ENCODE data around the gene CAST.

CAST gene

GRCh38 chr5:96709152-96709821, 47.1 kb downstream of the CAST start:
- DNase-seq (ENCODE audit: insufficient read length, low spot score) (no peak), FAIRE-seq (no peak)

GRCh38 chr5:96712100-96712746, 50.0 kb downstream of the CAST start:
- DNase-seq (ENCODE audit: insufficient read length, low spot score): no peak
- no peak for FAIRE-seq

GRCh38 chr5:96714450-96714849, 52.3 kb downstream of the CAST start:
- DNase-seq (ENCODE audit: insufficient read length, low spot score): no peak
- no peak for FAIRE-seq

GRCh38 chr5:96714951-96715451, 52.8 kb downstream of the CAST start:
- peak; percentile 42 for FAIRE-seq
- no peak for DNase-seq (ENCODE audit: insufficient read length, low spot score)

- no peak for DNase-seq (ENCODE audit: insufficient read length, low spot score)
- FAIRE-seq: no peak
Measured at GRCh38 chr5:96716007-96716406, 53.8 kb downstream of the CAST start.

- FAIRE-seq: peak; percentile 18
Measured at GRCh38 chr5:96716716-96717115, 54.5 kb downstream of the CAST start.

GRCh38 chr5:96717874-96718273, 55.7 kb downstream of the CAST start:
- FAIRE-seq (no peak), DNase-seq (ENCODE audit: insufficient read length, low spot score) (no peak)

More at GRCh38 chr5:96716716-96717115, 54.5 kb downstream of the CAST start:
- no peak for DNase-seq (ENCODE audit: insufficient read length, low spot score)

- FAIRE-seq: no peak
- no peak for DNase-seq (ENCODE audit: insufficient read length, low spot score)
Measured at GRCh38 chr5:96718635-96719077, 56.5 kb downstream of the CAST start.

GRCh38 chr5:96720408-96720807, 58.2 kb downstream of the CAST start:
- FAIRE-seq (no peak), DNase-seq (ENCODE audit: insufficient read length, low spot score) (no peak)

GRCh38 chr5:96721351-96721977, 59.3 kb downstream of the CAST start:
- FAIRE-seq: no peak

GRCh38 chr5:96725257-96725656, 63.1 kb downstream of the CAST start:
- peak; percentile 21 for FAIRE-seq

More at GRCh38 chr5:96721351-96721977, 59.3 kb downstream of the CAST start:
- DNase-seq (ENCODE audit: insufficient read length, low spot score): no peak

GRCh38 chr5:96726802-96727201, 64.6 kb downstream of the CAST start:
- FAIRE-seq (no peak), DNase-seq (ENCODE audit: insufficient read length, low spot score) (no peak)

More at GRCh38 chr5:96725257-96725656, 63.1 kb downstream of the CAST start:
- DNase-seq (ENCODE audit: insufficient read length, low spot score): no peak

GRCh38 chr5:96729156-96729555, 67.0 kb downstream of the CAST start:
- DNase-seq (ENCODE audit: insufficient read length, low spot score) (no peak), FAIRE-seq (no peak)

GRCh38 chr5:96730586-96730985, 68.4 kb downstream of the CAST start:
- no peak for DNase-seq (ENCODE audit: insufficient read length, low spot score)
- FAIRE-seq: no peak

- FAIRE-seq: no peak
Measured at GRCh38 chr5:96733771-96734500, 71.8 kb downstream of the CAST start.

GRCh38 chr5:96734871-96735325, 72.7 kb downstream of the CAST start:
- peak; percentile 47 for FAIRE-seq
- DNase-seq (ENCODE audit: insufficient read length, low spot score): no peak

More at GRCh38 chr5:96733771-96734500, 71.8 kb downstream of the CAST start:
- DNase-seq (ENCODE audit: insufficient read length, low spot score): no peak

- no peak for FAIRE-seq
- DNase-seq (ENCODE audit: insufficient read length, low spot score): no peak
Measured at GRCh38 chr5:96736937-96737336, 74.8 kb downstream of the CAST start.

GRCh38 chr5:96741106-96741505, 78.9 kb downstream of the CAST start:
- FAIRE-seq (no peak), DNase-seq (ENCODE audit: insufficient read length, low spot score) (no peak)

- no peak for FAIRE-seq
Measured at GRCh38 chr5:96741891-96742309, 79.7 kb downstream of the CAST start.

GRCh38 chr5:96742538-96742937, 80.4 kb downstream of the CAST start:
- DNase-seq (ENCODE audit: insufficient read length, low spot score): no peak
- peak; percentile 26 for FAIRE-seq

More at GRCh38 chr5:96741891-96742309, 79.7 kb downstream of the CAST start:
- DNase-seq (ENCODE audit: insufficient read length, low spot score): no peak
